Measurements from ENCODE around the gene H2BW2.

- no peak for TF ChIP-seq CTCF (IDR thresholded peaks at IDR 0.05; ENCODE audit: insufficient read depth, low read length)
- no peak for TF ChIP-seq GABPA (IDR thresholded peaks at IDR 0.05; ENCODE audit: low read depth)
- TF ChIP-seq POLR2AphosphoS5 (IDR thresholded peaks at IDR 0.05; ENCODE audit: low read depth): no peak
- no peak for TF ChIP-seq REST (IDR thresholded peaks at IDR 0.05; ENCODE audit: insufficient replicate concordance, low read depth)
These were observed 40.5 kb upstream of the H2BW2 start for GRCh38 chrX:103999234-103999633.
